Stimulated activated memory B cell treated with anti-CD40 and anti-IgM and Interleukin-4, amounts not matched to agents 10 μg/mL and 1 μg/mL and 100 μg/mL, for 72 hours (primary cell): ENCODE measurements around the gene USP6.
"Not testable (repeated sequence)": the region's sequence is repeated elsewhere in the genome, so short reads cannot be mapped to it uniquely, and the experiment has no call there.

Experiments used
- ATAC-seq: fragments of 150-1000 bp; cut with Tn5 transposase; 2 replicates; pipeline ENCODE4 v1.10.0; 2021
- H3K27ac Mint-ChIP-seq: one replicate; pipeline ENCODE4 v1.8.0; 2022; ENCODE audit warnings: mild to moderate bottlenecking, mixed read lengths
- H3K27me3 Mint-ChIP-seq: one replicate; pipeline ENCODE4 v1.8.0; 2022; ENCODE audit warnings: mixed read lengths
- H3K36me3 Mint-ChIP-seq: one replicate; pipeline ENCODE4 v1.8.0; 2022; ENCODE audit warnings: mixed read lengths
- H3K4me1 Mint-ChIP-seq: one replicate; pipeline ENCODE4 v1.8.0; 2022; ENCODE audit warnings: mixed read lengths
- H3K4me3 Mint-ChIP-seq: one replicate; pipeline ENCODE4 v1.8.0; 2022; ENCODE audit warnings: mild to moderate bottlenecking, moderate library complexity, mixed read lengths
- H3K9me3 Mint-ChIP-seq: one replicate; pipeline ENCODE4 v1.8.0; 2022; ENCODE audit warnings: mixed read lengths

The USP6 gene

GRCh38 chr17:5111402-5112204, 4.2 kb upstream of the USP6 start, which contains the start of gene ZNF232:
ZNF232 (minus strand) TSS chr17:5111878; CDS start chr17:5111822, 56 bp downstream.
- H3K9me3 Mint-ChIP-seq: no peaks in the 10 kb centered on the region
- H3K36me3 Mint-ChIP-seq: peaks cover 47% of the 10 kb centered on the region
- H3K4me3 Mint-ChIP-seq: peak within 1 kb of the TSS; percentile 78
- peak; percentile 95 for ATAC-seq
- H3K27ac Mint-ChIP-seq: peak within 1 kb of the TSS; percentile 74
- peaks cover 34% of the 10 kb centered on the region for H3K4me1 Mint-ChIP-seq
- H3K27me3 Mint-ChIP-seq: peaks cover 16% of the 10 kb centered on the region

GRCh38 chr17:5118219-5118618, 2.4 kb downstream of the USP6 start:
- ATAC-seq: no peak
- peaks cover 11% of the 10 kb centered on the region for H3K4me1 Mint-ChIP-seq
- H3K27ac Mint-ChIP-seq: no peak overlapping the region
- peaks cover 66% of the 10 kb centered on the region for H3K27me3 Mint-ChIP-seq
- H3K36me3 Mint-ChIP-seq: peaks cover 13% of the 10 kb centered on the region
- no peaks in the 10 kb centered on the region for H3K9me3 Mint-ChIP-seq
- no peak overlapping the region for H3K4me3 Mint-ChIP-seq

GRCh38 chr17:5120036-5120435, 4.2 kb downstream of the USP6 start:
- Mint-ChIP-seq H3K27me3 (peaks cover 71% of the 10 kb centered on the region), H3K4me1 (peaks cover 11% of the 10 kb centered on the region), H3K4me3 (no peak overlapping the region), H3K27ac (no peak overlapping the region), H3K36me3 (no peaks in the 10 kb centered on the region), H3K9me3 (no peaks in the 10 kb centered on the region)
- ATAC-seq: no peak

- not testable (repeated sequence) for H3K9me3 Mint-ChIP-seq, H3K4me3 Mint-ChIP-seq, ATAC-seq, H3K27ac Mint-ChIP-seq, H3K36me3 Mint-ChIP-seq
- Mint-ChIP-seq H3K27me3 (peaks cover 69% of the 10 kb centered on the region), H3K4me1 (peaks cover 11% of the 10 kb centered on the region)
These were observed 4.8 kb downstream of the USP6 start for GRCh38 chr17:5120436-5121185.

DNA sequence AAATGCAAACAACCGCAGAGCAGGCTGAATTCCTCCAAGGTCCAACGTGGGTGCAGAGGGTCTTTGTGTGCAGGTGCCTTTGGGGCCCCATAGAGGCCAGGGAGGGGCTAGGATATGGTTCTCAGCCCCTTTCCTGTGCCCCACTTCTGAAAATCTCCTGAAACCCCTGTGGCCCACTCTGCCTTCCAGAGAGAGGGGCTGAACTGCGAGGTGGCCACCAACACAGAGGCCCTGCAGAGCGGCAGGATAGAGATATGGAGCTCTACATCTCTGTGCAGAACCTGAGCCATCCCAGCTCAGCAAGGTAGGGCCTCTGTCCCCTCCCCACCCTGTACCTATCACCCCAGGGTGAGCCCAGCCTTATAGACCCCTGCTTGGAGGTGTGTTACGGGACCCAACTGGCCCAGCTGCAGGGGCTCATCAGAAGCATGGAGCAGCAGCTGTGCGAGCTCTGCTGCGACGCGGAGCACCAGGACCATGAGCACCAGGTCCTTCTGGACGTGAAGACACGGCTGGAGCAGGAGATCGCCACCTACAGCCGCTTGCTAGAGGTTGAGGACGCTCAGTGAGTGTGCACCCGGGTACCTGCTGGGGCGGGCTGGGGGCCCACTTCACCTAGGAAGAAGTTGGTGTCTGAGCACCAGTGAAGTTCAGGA, 5.5 kb downstream of the USP6 start:
- Mint-ChIP-seq H3K27ac (no peak overlapping the region), H3K9me3 (no peaks in the 10 kb centered on the region), H3K36me3 (no peaks in the 10 kb centered on the region), H3K27me3 (peaks cover 65% of the 10 kb centered on the region), H3K4me3 (peak overlapping the region; percentile 19), H3K4me1 (peaks cover 11% of the 10 kb centered on the region)
- ATAC-seq: no peak

- not testable (repeated sequence) for H3K4me1 Mint-ChIP-seq, H3K4me3 Mint-ChIP-seq, ATAC-seq, H3K9me3 Mint-ChIP-seq, H3K36me3 Mint-ChIP-seq, H3K27ac Mint-ChIP-seq
- peaks cover 58% of the 10 kb centered on the region for H3K27me3 Mint-ChIP-seq
These were observed 6.2 kb downstream of the USP6 start for GRCh38 chr17:5122056-5122455.

GRCh38 chr17:5122586-5123342, 6.9 kb downstream of the USP6 start:
- peaks cover 51% of the 10 kb centered on the region for H3K27me3 Mint-ChIP-seq
- peaks cover 7% of the 10 kb centered on the region for H3K4me1 Mint-ChIP-seq
- peak; percentile 48 for ATAC-seq
- H3K27ac Mint-ChIP-seq: no peak overlapping the region
- H3K36me3 Mint-ChIP-seq: no peaks in the 10 kb centered on the region
- H3K9me3 Mint-ChIP-seq: no peaks in the 10 kb centered on the region
- H3K4me3 Mint-ChIP-seq: peak overlapping the region; percentile 52

DNA sequence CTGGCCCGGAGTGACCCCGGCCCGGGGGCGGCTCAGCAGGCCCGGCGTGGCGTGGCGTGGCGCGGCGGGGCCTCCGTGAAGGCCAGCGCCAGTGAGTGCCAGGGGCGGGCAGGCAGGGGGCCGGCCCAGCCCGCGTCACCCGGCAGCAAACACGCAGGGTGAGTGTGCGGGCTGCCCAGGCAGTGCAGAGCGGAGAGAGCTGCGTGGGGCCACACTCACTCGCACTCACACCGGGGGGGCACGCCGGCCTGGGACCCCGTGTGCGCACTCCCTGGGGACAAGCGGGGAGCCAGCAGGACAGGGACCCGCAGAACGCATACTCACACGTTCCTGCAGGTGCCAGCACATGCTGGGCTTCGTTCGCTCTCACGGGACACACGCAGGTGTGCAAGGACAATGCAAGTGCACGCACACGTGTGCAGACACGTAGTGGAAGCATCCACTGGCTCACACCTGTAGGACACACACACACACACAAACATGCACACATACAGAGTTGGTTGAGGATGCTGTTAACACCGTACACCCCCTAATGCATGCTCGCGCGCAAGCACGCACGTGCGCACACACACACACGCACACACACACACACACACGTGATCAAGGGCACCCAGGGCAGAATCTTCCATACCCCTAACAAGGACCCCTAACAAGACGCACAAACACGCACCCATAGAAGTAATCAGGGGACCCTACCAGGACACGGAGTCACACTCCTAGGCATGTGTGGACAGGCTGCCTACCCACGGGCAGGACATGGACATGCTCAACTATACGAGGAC, 7.7 kb downstream of the USP6 start:
- Mint-ChIP-seq H3K27me3 (peaks cover 43% of the 10 kb centered on the region), H3K27ac (no peak overlapping the region), H3K4me1 (peaks cover 7% of the 10 kb centered on the region), H3K9me3 (no peaks in the 10 kb centered on the region), H3K4me3 (no peak overlapping the region), H3K36me3 (no peaks in the 10 kb centered on the region)
- ATAC-seq: no peak

GRCh38 chr17:5124125-5124760, 8.4 kb downstream of the USP6 start:
- H3K36me3 Mint-ChIP-seq, ATAC-seq, H3K27ac Mint-ChIP-seq, H3K4me3 Mint-ChIP-seq, H3K9me3 Mint-ChIP-seq, H3K4me1 Mint-ChIP-seq: not testable (repeated sequence)
- peaks cover 40% of the 10 kb centered on the region for H3K27me3 Mint-ChIP-seq

DNA sequence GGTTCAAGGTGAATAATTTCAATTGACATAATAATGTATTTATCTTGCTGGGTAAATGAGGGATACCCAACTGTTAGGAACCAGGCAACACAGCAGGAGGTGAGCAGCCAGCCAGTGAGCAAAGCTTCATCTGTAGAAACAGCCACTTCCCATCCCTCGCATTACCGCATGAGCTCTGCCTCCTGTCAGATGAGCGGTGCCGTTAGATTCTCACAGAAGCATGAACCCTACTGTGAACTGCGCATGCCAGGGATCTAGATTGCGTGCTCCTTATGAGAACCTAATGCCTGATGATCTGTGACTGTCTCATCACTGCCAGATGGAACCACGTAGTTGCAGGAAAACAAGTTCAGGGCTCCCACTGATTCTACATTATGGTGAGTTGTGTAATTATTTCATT, 9.1 kb downstream of the USP6 start:
- H3K27me3 Mint-ChIP-seq: peaks cover 44% of the 10 kb centered on the region
- not testable (repeated sequence) for H3K27ac Mint-ChIP-seq, ATAC-seq, H3K4me3 Mint-ChIP-seq, H3K4me1 Mint-ChIP-seq, H3K9me3 Mint-ChIP-seq, H3K36me3 Mint-ChIP-seq

- Mint-ChIP-seq H3K36me3 (no peaks in the 10 kb centered on the region), H3K4me1 (peaks cover 2% of the 10 kb centered on the region), H3K27me3 (peaks cover 44% of the 10 kb centered on the region), H3K27ac (no peak overlapping the region), H3K4me3 (no peak overlapping the region), H3K9me3 (no peaks in the 10 kb centered on the region)
- no peak for ATAC-seq
These were observed 11.1 kb downstream of the USP6 start for GRCh38 chr17:5126719-5127488.

DNA sequence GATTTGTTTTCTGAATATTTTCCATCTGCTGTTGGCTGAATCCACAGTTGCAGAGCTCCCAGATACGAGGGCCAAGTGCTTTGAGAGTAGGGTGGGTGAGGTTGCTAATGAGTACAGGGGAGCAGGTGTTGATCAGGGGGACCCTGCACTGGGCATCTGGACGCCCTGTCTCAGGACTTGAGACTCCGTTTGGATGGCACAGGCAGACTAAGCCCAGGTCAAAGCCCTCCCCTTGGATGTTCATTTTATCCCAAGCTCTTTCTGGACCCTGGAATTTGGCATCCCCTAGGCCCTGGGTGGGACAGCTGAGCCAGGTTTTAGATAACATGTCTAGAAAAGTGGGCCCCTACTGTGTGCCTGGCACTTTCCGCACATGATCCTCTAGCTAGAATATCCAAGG, 12.1 kb downstream of the USP6 start:
- Mint-ChIP-seq H3K4me1 (no peaks in the 10 kb centered on the region), H3K27ac (no peak overlapping the region), H3K27me3 (peaks cover 47% of the 10 kb centered on the region), H3K4me3 (no peak overlapping the region), H3K9me3 (no peaks in the 10 kb centered on the region), H3K36me3 (no peaks in the 10 kb centered on the region)
- no peak for ATAC-seq

DNA sequence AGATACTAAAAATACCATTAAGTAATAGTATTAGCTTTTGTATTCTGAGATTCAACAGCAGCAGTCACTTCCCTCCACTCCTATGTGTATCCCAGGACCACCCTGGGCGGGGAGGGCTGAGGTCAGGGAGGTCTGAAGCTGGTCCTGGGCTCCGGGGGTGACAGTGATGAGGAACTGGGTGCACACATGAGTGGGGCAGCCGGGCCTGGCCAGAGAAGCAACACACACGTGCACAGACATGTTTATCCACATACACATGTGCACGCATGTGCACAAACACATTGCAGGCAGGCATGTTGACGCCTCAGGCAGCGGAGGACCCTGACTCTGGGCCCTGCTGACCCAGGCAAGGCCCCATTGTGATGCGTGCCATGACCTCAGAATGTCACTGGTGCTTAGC, 12.6 kb downstream of the USP6 start:
- not testable (repeated sequence) for H3K36me3 Mint-ChIP-seq, H3K4me3 Mint-ChIP-seq, H3K27ac Mint-ChIP-seq, ATAC-seq, H3K9me3 Mint-ChIP-seq, H3K4me1 Mint-ChIP-seq
- H3K27me3 Mint-ChIP-seq: peaks cover 47% of the 10 kb centered on the region
